ENCODE measurements around the gene IL3.

Gene IL3

GRCh38 chr5:132011622-132012343 lies 48.7 kb upstream of the IL3 start, which contains the start of gene ACSL6:
TSS of gene ACSL6 (minus strand) at chr5:132011658. CDS start at chr5:132011553, 105 bp downstream.
- no peak for DNase-seq (ENCODE audit: low read depth in 1 of 2, low spot score in 1 of 2)
- TF ChIP-seq, protein P1, sequence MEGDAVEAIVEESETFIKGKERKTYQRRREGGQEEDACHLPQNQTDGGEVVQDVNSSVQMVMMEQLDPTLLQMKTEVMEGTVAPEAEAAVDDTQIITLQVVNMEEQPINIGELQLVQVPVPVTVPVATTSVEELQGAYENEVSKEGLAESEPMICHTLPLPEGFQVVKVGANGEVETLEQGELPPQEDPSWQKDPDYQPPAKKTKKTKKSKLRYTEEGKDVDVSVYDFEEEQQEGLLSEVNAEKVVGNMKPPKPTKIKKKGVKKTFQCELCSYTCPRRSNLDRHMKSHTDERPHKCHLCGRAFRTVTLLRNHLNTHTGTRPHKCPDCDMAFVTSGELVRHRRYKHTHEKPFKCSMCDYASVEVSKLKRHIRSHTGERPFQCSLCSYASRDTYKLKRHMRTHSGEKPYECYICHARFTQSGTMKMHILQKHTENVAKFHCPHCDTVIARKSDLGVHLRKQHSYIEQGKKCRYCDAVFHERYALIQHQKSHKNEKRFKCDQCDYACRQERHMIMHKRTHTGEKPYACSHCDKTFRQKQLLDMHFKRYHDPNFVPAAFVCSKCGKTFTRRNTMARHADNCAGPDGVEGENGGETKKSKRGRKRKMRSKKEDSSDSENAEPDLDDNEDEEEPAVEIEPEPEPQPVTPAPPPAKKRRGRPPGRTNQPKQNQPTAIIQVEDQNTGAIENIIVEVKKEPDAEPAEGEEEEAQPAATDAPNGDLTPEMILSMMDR (IDR thresholded peaks at IDR 0.05; ENCODE audit: insufficient read depth, low read length), result no peak
- no peak for TF ChIP-seq GABPA (IDR thresholded peaks at IDR 0.05; ENCODE audit: low read depth)
- no peak for TF ChIP-seq SPI1 (IDR thresholded peaks at IDR 0.05; ENCODE audit: borderline replicate concordance, low read depth)
- no peak for TF ChIP-seq REST (IDR thresholded peaks at IDR 0.05; ENCODE audit: insufficient replicate concordance, low read depth)
- TF ChIP-seq POLR2AphosphoS5 (IDR thresholded peaks at IDR 0.05; ENCODE audit: low read depth), result no peak

GRCh38 chr5:132012371-132013005 lies 48.0 kb upstream of the IL3 start:
- TF ChIP-seq SPI1 (IDR thresholded peaks at IDR 0.05; ENCODE audit: borderline replicate concordance, low read depth) (no peak), REST (IDR thresholded peaks at IDR 0.05; ENCODE audit: insufficient replicate concordance, low read depth) (peak; percentile 97)
- Histone ChIP-seq H3K27ac (replicated peaks) (no peak overlapping the region), H3K27me3 (ENCODE audit: insufficient read depth, poor library complexity, severe bottlenecking) (no peaks in the 10 kb centered on the region), H3K4me3 (replicated peaks; ENCODE audit: insufficient read depth, low read length) (no peak overlapping the region)
- peak in 1 of 2 experiments; percentile 11 for DNase-seq (ENCODE audit: low read depth in 1 of 2, low spot score in 1 of 2)

More at GRCh38 chr5:132011622-132012343, 48.7 kb upstream of the IL3 start, which contains the start of gene ACSL6:
- no peaks in the 10 kb centered on the region for H3K27me3 ChIP-seq (ENCODE audit: insufficient read depth, poor library complexity, severe bottlenecking)
- no peak within 1 kb of the TSS for H3K27ac ChIP-seq (replicated peaks)
- peak within 1 kb of the TSS; percentile 38 for H3K4me3 ChIP-seq (replicated peaks; ENCODE audit: insufficient read depth, low read length)

DNA sequence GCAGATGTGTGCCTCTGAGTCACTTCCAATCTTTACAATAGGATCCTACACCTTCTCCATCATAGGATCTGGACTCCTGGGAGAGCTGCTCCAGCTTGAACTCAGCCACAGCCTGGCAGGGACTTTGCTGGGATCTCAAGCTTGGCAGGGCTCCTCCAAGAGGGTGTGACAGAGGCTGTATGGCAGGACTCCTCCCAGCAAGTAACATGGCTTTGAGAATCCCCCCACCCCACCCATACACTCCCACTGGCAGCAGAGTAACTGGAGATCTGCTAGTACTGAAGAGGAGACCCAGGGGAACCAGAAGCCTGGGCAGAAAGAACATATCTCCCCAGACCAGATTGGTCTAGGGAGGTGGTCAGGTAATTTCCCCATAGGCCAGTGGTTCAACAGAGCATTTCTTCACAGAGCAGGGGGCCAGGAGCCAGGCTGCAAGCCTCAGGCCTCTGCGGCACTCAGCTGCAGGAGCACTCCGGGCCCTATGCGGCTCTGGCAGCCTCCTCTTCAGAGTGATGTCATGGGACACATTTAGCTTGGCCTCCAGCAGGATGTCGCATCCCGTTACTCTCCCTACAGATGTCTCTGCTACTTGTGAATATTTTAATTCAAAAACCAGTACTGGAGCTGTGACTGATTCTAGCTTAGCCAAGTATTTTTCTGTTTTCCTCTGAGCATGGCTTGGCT lies 47.3 kb upstream of the IL3 start:
- Histone ChIP-seq H3K4me3 (replicated peaks; ENCODE audit: insufficient read depth, low read length) (no peak overlapping the region), H3K27ac (replicated peaks) (no peak overlapping the region), H3K27me3 (ENCODE audit: insufficient read depth, poor library complexity, severe bottlenecking) (no peaks in the 10 kb centered on the region)
- TF ChIP-seq, protein P1 (IDR thresholded peaks at IDR 0.05; ENCODE audit: insufficient read depth, low read length), result no peak
- no peak for TF ChIP-seq GABPA (IDR thresholded peaks at IDR 0.05; ENCODE audit: low read depth)
- TF ChIP-seq SPI1 (IDR thresholded peaks at IDR 0.05; ENCODE audit: borderline replicate concordance, low read depth), result no peak
- no peak for TF ChIP-seq POLR2AphosphoS5 (IDR thresholded peaks at IDR 0.05; ENCODE audit: low read depth)
- DNase-seq (ENCODE audit: low read depth in 1 of 2, low spot score in 1 of 2), result no peak

DNA sequence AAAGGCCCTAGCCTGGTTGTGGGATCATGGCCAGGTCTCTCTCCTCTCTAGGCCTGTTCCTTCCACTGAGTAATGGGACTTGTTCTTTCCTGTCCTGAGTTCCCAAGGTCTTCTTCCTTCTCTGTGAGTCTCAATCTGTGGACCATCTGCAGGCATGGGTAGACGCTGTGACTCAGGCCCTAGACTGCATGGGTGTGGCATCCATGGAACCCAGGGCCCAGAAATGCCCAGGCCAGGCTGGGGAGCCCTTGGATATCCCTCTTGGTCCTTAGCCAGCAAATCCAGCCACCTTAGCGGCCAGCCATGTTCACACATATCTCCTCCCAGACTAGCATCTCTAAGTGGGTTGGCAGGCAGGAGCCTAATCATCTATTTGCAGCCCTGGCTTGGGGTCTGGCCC lies 46.7 kb upstream of the IL3 start:
- Histone ChIP-seq H3K27me3 (ENCODE audit: insufficient read depth, poor library complexity, severe bottlenecking) (no peaks in the 10 kb centered on the region), H3K27ac (replicated peaks) (no peak overlapping the region), H3K4me3 (replicated peaks; ENCODE audit: insufficient read depth, low read length) (no peak overlapping the region)
- DNase-seq (ENCODE audit: low read depth in 1 of 2, low spot score in 1 of 2), result no peak
- TF ChIP-seq POLR2AphosphoS5 (IDR thresholded peaks at IDR 0.05; ENCODE audit: low read depth), result no peak
- TF ChIP-seq SPI1 (IDR thresholded peaks at IDR 0.05; ENCODE audit: borderline replicate concordance, low read depth), result no peak
- no peak for TF ChIP-seq GABPA (IDR thresholded peaks at IDR 0.05; ENCODE audit: low read depth)
- TF ChIP-seq REST (IDR thresholded peaks at IDR 0.05; ENCODE audit: insufficient replicate concordance, low read depth), result no peak
- TF ChIP-seq, protein P1 (IDR thresholded peaks at IDR 0.05; ENCODE audit: insufficient read depth, low read length), result no peak
